ENCODE results near the gene TMEFF2. TPM values are rescaled to one million over a fixed set of nuclear protein-coding genes. Genes with fewer than 3 reads are reported as not detected.

The TMEFF2 gene
- total and polyA plus RNA-seq, 2 of the 4 experiments (the other 2 are of a cell fraction), result 1.3 to 3.0 TPM

DNA sequence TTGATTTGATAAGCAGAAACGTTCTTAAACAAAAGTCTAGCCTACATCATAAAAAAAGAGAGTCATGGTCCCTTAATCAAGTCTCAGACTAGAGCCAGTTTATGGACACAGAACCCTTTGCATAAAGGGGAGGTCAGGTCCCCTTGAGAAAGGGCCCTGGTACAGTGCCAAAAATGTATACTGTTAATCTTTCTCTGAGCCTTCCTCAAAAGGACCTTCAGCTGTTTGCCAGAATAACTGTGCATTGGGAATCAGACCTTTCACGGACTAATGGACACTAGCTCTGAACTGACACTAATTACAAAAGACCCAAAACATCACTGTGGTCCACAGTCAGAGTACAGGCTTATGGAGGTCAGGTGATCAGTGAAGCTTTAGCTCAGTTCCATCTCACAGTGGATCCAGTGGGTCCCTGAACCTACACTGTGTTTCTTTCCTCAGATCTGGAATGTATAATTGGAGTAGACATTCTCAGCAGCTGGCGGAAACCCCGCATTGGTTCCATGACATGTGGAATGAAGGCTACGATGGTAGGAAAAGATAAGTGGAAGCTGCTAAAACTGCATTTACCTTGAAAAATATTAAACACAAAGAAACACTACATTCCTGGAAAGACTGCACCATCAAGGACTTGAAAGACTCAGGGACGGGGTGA, 151.4 kb downstream of the TMEFF2 start:
- POLR2A ChIA-PET (ENCODE audit: unreplicated experiment), result no interaction called here
- H3K4me3 ChIP-seq (ENCODE audit: insufficient read depth, low read depth, low read length), result no peak overlapping the region
- no peak overlapping the region for H3K9ac ChIP-seq (ENCODE audit: low read depth, low read length)
- dilution Hi-C loops (cut with HindIII; ENCODE audit: low sequenced_read_pairs, unreplicated experiment) (no loop called here), in situ Hi-C loops (cut with MboI; ENCODE audit: low sequenced_read_pairs) (no loop called here), intact Hi-C loops (cut with micrococcal nuclease) (no loop called here)
- CTCF ChIA-PET, result no interaction called here
- no CpG with 5 or more reads among the region's 6 CpGs for WGBS, 2 experiments (ENCODE audit: extremely low coverage in 2 of 2, insufficient read length in 1 of 2)
- H4K91ac ChIP-seq (ENCODE audit: insufficient read depth, low read depth, low read length), result no peak overlapping the region
- H2BK120ac ChIP-seq (ENCODE audit: low read depth, low read length), result no peak overlapping the region
- no peak overlapping the region for H3K18ac ChIP-seq (ENCODE audit: low read depth, low read length)
- H4K8ac ChIP-seq (ENCODE audit: low read depth in 2 of 2, low read length in 2 of 2), result no peak overlapping the region
- H2BK15ac ChIP-seq (ENCODE audit: low read depth, low read length), result no peak overlapping the region
- no peak for ATAC-seq (ENCODE audit: low read depth)
- no peaks in the 10 kb centered on the region for H3K79me1 ChIP-seq (ENCODE audit: low read depth in 1 of 2, low read length in 2 of 2)
- no peaks in the 10 kb centered on the region for H3K9me3 ChIP-seq (ENCODE audit: control insufficient read depth, insufficient read depth, low read length)
- H3K56ac ChIP-seq (ENCODE audit: extremely low read depth, insufficient read depth, low read length), result no peak overlapping the region
- H2AK5ac ChIP-seq (ENCODE audit: low read depth, low read length), result no peak overlapping the region
- H3K27me3 ChIP-seq (ENCODE audit: control insufficient read depth, insufficient read depth, low read length), result no peaks in the 10 kb centered on the region
- TF ChIP-seq, protein P1, sequence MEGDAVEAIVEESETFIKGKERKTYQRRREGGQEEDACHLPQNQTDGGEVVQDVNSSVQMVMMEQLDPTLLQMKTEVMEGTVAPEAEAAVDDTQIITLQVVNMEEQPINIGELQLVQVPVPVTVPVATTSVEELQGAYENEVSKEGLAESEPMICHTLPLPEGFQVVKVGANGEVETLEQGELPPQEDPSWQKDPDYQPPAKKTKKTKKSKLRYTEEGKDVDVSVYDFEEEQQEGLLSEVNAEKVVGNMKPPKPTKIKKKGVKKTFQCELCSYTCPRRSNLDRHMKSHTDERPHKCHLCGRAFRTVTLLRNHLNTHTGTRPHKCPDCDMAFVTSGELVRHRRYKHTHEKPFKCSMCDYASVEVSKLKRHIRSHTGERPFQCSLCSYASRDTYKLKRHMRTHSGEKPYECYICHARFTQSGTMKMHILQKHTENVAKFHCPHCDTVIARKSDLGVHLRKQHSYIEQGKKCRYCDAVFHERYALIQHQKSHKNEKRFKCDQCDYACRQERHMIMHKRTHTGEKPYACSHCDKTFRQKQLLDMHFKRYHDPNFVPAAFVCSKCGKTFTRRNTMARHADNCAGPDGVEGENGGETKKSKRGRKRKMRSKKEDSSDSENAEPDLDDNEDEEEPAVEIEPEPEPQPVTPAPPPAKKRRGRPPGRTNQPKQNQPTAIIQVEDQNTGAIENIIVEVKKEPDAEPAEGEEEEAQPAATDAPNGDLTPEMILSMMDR (conservative IDR thresholded peaks at IDR 0.05; ENCODE audit: low read depth, low read length), result no peak
- no peak for TF ChIP-seq SMC3 (IDR thresholded peaks at IDR 0.05; ENCODE audit: low read depth, low read length)
- TF ChIP-seq, protein P2, sequence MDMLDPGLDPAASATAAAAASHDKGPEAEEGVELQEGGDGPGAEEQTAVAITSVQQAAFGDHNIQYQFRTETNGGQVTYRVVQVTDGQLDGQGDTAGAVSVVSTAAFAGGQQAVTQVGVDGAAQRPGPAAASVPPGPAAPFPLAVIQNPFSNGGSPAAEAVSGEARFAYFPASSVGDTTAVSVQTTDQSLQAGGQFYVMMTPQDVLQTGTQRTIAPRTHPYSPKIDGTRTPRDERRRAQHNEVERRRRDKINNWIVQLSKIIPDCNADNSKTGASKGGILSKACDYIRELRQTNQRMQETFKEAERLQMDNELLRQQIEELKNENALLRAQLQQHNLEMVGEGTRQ (IDR thresholded peaks at IDR 0.05; ENCODE audit: low read depth, low read length), result no peak
- no peak for TF ChIP-seq ELK1 (IDR thresholded peaks at IDR 0.05; ENCODE audit: borderline replicate concordance, low read depth, low read length)
- no peak for TF ChIP-seq RFX5 (IDR thresholded peaks at IDR 0.05; ENCODE audit: low read depth, low read length)
- TF ChIP-seq FOS (IDR thresholded peaks at IDR 0.05; ENCODE audit: low read depth, low read length), result no peak
- TF ChIP-seq RAD21 (IDR thresholded peaks at IDR 0.05; ENCODE audit: low read length), result no peak
- TF ChIP-seq MAZ (IDR thresholded peaks at IDR 0.05; ENCODE audit: borderline replicate concordance, low read depth, low read length), result no peak
- TF ChIP-seq MAFK (IDR thresholded peaks at IDR 0.05; ENCODE audit: low read depth, low read length), result no peak
- TF ChIP-seq MXI1 (IDR thresholded peaks at IDR 0.05; ENCODE audit: borderline replicate concordance, low read depth, low read length), result no peak
- TF ChIP-seq NFE2L2 (IDR thresholded peaks at IDR 0.05; ENCODE audit: low read depth, low read length), result no peak
- TF ChIP-seq CHD1 (IDR thresholded peaks at IDR 0.05; ENCODE audit: low read depth, low read length), result no peak
- TF ChIP-seq RCOR1 (IDR thresholded peaks at IDR 0.05; ENCODE audit: insufficient replicate concordance, low read length), result no peak
- TF ChIP-seq BHLHE40 (IDR thresholded peaks at IDR 0.05; ENCODE audit: low read depth, low read length), result no peak
- no peak for TF ChIP-seq POLR2A (IDR thresholded peaks at IDR 0.05; ENCODE audit: low read depth, low read length)
- TF ChIP-seq CEBPB (IDR thresholded peaks at IDR 0.05; ENCODE audit: low read depth, low read length), result no peak
- H3K4me2 ChIP-seq (ENCODE audit: low read depth, low read length), result no peak overlapping the region
- no peaks in the 10 kb centered on the region for H3K36me3 ChIP-seq (ENCODE audit: control insufficient read depth, insufficient read depth, low read length)
- H3K23ac ChIP-seq (ENCODE audit: low read depth, low read length), result no peak overlapping the region
- H3K27ac ChIP-seq (ENCODE audit: insufficient read depth, low read length), result no peak overlapping the region
- no peaks in the 10 kb centered on the region; the same call in 1 of the 2 replicates for H3K9me1 ChIP-seq (ENCODE audit: insufficient read depth, low read length)
- no peak overlapping the region for H2AK9ac ChIP-seq (replicated peaks; ENCODE audit: low read depth, low read length, poor library complexity)
- no peak overlapping the region for H2AFZ ChIP-seq (replicated peaks; ENCODE audit: low read length, poor library complexity)
- H3K4me1 ChIP-seq (ENCODE audit: control insufficient read depth, insufficient read depth, low read length), result peaks cover 1% of the 10 kb centered on the region; the same call in 1 of the 2 replicates
- H2BK20ac ChIP-seq (ENCODE audit: low read depth, low read length), result no peak overlapping the region
- no peak overlapping the region for H3K4ac ChIP-seq (ENCODE audit: low read depth, low read length)
- DNase-seq, result no peak
- no peaks in the 10 kb centered on the region for H4K20me1 ChIP-seq (ENCODE audit: insufficient read depth, low read length)
- H2BK5ac ChIP-seq (ENCODE audit: low read depth, low read length, poor library complexity, severe bottlenecking), result no peak overlapping the region
- H3K14ac ChIP-seq (replicated peaks; ENCODE audit: low read depth, low read length), result no peak overlapping the region
- H4K5ac ChIP-seq (ENCODE audit: low read depth, low read length), result no peak overlapping the region
- no TSS peak for BruUV-seq (replicated peaks)

Data from IMR-90 (cell line).